Neural crest cell (in vitro differentiated cells): ENCODE data around the gene DEPDC7. TPM values are rescaled to one million over a fixed set of nuclear protein-coding genes. Genes with fewer than 3 reads are reported as not detected.

Experiments used
- DNase-seq: peaks from one replicate; pipeline ENCODE4 v3.0.0; 2021; ENCODE audit warnings: low read depth, mixed read lengths, low spot score
- H3K27ac Mint-ChIP-seq: one replicate; pipeline ENCODE4 v1.8.0; 2021; ENCODE audit warnings: mild to moderate bottlenecking, mixed read lengths; ENCODE audit not compliant: unreplicated experiment
- H3K27me3 Mint-ChIP-seq: 2 replicates; pipeline ENCODE4 v1.8.0; 2021; ENCODE audit warnings: low read depth, mild to moderate bottlenecking, mixed read lengths
- H3K36me3 Mint-ChIP-seq: 2 replicates; pipeline ENCODE4 v1.8.0; 2021; ENCODE audit warnings: low read depth, mild to moderate bottlenecking, mixed read lengths
- H3K4me1 Mint-ChIP-seq: 2 replicates; pipeline ENCODE4 v1.8.0; 2021; ENCODE audit warnings: mixed read lengths
- H3K4me3 Mint-ChIP-seq: one replicate; pipeline ENCODE4 v1.8.0; 2021; ENCODE audit warnings: mild to moderate bottlenecking, mixed read lengths
- H3K9me3 Mint-ChIP-seq: 2 replicates; pipeline ENCODE4 v1.8.0; 2021; ENCODE audit warnings: mixed read lengths
- total RNA-seq: library from RNA; stranded (reverse); gene quantifications from 2 replicates; pipeline ENCODE4 v1.2.1, GENCODE V29; 2021
- TF ChIP-seq, protein P1 (sequence below): fragments of 200-600 bp; sonication (generic); conservative IDR thresholded peaks from 2 replicates; pipeline ENCODE4 v1.5.0; 2021; ENCODE audit warnings: antibody characterized with exemption, mild to moderate bottlenecking

Gene DEPDC7
- total RNA-seq, 1 donor from 2014 or later = 3.9 TPM

DNA sequence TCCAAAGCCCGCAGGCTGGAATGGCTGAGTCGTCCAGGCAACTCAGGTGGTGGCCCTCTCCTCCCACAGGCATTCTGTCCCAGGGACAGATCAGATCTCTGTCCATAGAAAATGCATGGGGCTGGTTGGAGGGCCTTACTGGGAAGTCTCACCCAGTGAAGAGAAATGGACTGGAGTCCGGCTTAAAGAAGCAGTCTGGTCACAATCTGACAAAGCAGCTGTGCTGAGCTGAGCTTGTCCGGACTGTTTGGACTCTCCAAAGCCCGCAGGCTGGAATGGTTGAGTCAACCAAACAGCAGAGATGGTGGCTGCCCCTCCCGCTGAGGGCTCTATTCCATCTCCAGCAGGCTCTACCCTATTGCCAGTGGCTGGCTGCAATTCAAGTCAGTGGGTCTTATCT, 14.4 kb upstream of the DEPDC7 start:
- TF ChIP-seq, protein P1, sequence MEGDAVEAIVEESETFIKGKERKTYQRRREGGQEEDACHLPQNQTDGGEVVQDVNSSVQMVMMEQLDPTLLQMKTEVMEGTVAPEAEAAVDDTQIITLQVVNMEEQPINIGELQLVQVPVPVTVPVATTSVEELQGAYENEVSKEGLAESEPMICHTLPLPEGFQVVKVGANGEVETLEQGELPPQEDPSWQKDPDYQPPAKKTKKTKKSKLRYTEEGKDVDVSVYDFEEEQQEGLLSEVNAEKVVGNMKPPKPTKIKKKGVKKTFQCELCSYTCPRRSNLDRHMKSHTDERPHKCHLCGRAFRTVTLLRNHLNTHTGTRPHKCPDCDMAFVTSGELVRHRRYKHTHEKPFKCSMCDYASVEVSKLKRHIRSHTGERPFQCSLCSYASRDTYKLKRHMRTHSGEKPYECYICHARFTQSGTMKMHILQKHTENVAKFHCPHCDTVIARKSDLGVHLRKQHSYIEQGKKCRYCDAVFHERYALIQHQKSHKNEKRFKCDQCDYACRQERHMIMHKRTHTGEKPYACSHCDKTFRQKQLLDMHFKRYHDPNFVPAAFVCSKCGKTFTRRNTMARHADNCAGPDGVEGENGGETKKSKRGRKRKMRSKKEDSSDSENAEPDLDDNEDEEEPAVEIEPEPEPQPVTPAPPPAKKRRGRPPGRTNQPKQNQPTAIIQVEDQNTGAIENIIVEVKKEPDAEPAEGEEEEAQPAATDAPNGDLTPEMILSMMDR = no peak
- peaks cover 11% of the 10 kb centered on the region for H3K27me3 Mint-ChIP-seq
- no peak overlapping the region for H3K4me3 Mint-ChIP-seq
- H3K36me3 Mint-ChIP-seq = peaks cover 4% of the 10 kb centered on the region
- H3K4me1 Mint-ChIP-seq = no peaks in the 10 kb centered on the region
- DNase-seq = no peak
- H3K9me3 Mint-ChIP-seq = peaks cover 6% of the 10 kb centered on the region
- H3K27ac Mint-ChIP-seq = no peak overlapping the region

DNA sequence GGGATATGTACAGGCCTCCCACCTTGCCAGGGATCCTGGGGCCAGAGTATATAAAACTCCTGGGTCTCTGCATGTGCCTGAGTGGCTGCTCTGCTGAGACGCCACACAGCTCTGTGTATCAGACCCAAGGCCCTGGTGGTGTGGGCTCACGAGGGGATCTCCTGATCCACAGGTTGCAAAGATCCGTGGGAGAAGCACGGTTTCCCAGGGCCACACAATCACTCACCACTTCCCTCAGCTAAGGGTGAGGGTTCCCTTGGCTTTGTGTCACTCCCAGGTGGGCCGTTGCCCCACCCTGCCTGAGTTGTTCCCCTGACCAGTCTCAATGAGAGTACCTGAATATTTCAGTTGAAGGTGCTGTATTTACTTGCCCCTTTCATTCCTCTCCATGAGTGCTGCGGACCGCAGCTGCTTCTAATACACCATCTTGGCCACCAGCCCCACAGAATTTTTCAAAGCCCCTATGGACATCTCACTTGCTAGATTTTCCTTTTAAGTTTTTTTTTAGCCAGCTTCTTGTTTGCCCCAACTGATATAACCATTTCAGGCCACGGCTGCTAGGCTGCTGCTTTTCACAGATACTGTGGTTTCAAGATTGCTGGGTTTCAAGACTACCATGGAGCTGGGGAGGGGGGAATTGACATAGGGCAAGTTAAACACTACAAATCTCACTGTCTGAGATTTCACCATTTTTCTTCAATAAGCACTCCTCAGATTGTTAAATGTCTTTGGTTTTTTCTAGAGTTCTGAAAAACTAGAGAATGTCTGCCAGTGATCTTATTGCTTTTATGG, 13.7 kb upstream of the DEPDC7 start:
- Mint-ChIP-seq H3K4me1 (no peaks in the 10 kb centered on the region), H3K27ac (peak overlapping the region; percentile 39), H3K9me3 (peaks cover 6% of the 10 kb centered on the region), H3K36me3 (peaks cover 4% of the 10 kb centered on the region), H3K4me3 (no peak overlapping the region), H3K27me3 (peaks cover 4% of the 10 kb centered on the region)
- DNase-seq = no peak
- TF ChIP-seq, protein P1 = no peak

DNA sequence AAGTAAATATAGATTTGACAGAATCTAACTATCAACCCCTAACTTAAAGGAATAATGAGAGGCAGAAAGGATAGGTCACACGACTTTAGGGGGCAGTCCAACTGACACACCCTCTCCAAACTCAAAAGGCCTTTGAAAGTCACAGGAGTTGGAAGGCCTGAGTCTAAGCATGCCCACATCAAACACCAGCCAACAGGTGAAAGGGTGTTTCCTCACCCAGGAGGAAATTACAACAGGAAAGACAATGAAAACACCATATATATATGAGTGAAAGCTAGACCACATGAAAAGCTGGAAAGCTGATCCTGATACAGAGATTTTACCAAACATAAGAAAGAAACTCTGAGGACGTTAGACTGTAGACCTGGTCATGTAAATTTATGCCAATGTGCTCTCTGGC, 10.5 kb upstream of the DEPDC7 start:
- Mint-ChIP-seq H3K4me1 (no peaks in the 10 kb centered on the region), H3K27ac (no peak overlapping the region), H3K4me3 (no peak overlapping the region), H3K9me3 (no peaks in the 10 kb centered on the region), H3K36me3 (no peaks in the 10 kb centered on the region), H3K27me3 (no peaks in the 10 kb centered on the region)
- DNase-seq = no peak
- TF ChIP-seq, protein P1 = no peak

DNA sequence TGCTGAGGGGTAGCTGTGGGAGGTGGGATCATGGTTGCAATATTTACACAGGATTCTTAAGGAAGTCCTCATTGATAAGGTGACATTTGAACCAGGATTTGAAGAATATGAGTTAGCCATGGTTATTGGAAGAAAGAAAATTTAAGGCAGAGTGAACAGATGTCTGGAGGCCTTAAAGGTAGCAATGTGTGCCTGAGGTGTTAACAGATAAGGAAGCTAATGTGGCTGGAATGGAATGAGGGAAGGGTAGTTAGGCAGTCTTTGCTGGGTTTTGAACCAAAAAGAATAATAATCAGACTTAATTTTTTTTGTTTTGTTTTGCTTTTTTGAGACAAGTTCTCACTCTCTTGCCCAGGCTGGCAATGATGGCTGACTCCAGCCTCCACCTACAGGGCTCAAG, 9.7 kb upstream of the DEPDC7 start:
- no peaks in the 10 kb centered on the region for H3K4me1 Mint-ChIP-seq
- no peaks in the 10 kb centered on the region for H3K9me3 Mint-ChIP-seq
- no peaks in the 10 kb centered on the region for H3K36me3 Mint-ChIP-seq
- H3K4me3 Mint-ChIP-seq = no peak overlapping the region
- TF ChIP-seq, protein P1 = no peak
- DNase-seq = no peak
- H3K27me3 Mint-ChIP-seq = no peaks in the 10 kb centered on the region
- no peak overlapping the region for H3K27ac Mint-ChIP-seq

DNA sequence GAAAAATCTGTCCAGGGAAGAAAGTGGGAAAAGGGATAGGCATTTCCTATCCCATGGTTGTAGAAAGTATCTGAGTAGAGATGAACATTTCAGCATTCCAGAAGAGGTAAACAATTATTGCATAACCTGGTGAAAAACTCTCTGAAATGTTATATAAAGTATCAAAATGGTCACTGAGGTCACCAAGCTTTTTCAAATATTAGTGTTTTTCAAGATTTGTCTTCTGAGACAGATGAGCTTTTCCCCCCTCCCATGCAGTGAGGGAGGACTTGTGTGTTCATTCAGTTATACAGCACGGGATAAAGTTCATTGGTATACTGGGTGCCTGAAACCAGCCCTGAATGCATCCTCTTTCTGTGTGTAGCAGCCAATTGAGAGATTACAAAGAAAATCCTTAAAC, 1.9 kb upstream of the DEPDC7 start:
- Mint-ChIP-seq H3K9me3 (peaks cover 3% of the 10 kb centered on the region), H3K27ac (no peak overlapping the region), H3K27me3 (peaks cover 35% of the 10 kb centered on the region), H3K4me1 (peaks cover 11% of the 10 kb centered on the region), H3K36me3 (no peaks in the 10 kb centered on the region), H3K4me3 (no peak overlapping the region)
- DNase-seq = no peak
- TF ChIP-seq, protein P1 = no peak
